ENCODE results near the gene FBRS. TPM values are rescaled to one million over a fixed set of nuclear protein-coding genes. Genes with fewer than 3 reads are reported as not detected.

FBRS gene
- total and polyA plus RNA-seq, 2 of the 13 experiments (the other 11 are each of a cell fraction or from before 2014, with no cell fraction given) = 13.7 to 16.2 TPM

- TF ChIP-seq, protein P1, sequence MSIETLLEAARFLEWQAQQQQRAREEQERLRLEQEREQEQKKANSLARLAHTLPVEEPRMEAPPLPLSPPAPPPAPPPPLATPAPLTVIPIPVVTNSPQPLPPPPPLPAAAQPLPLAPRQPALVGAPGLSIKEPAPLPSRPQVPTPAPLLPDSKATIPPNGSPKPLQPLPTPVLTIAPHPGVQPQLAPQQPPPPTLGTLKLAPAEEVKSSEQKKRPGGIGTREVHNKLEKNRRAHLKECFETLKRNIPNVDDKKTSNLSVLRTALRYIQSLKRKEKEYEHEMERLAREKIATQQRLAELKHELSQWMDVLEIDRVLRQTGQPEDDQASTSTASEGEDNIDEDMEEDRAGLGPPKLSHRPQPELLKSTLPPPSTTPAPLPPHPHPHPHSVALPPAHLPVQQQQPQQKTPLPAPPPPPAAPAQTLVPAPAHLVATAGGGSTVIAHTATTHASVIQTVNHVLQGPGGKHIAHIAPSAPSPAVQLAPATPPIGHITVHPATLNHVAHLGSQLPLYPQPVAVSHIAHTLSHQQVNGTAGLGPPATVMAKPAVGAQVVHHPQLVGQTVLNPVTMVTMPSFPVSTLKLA (IDR thresholded peaks at IDR 0.05) = no peak; the same call in 1 of the 2 replicates
- peak; percentile 93; the same call in 1 of the 2 replicates for TF ChIP-seq REL (CRISPR knock-in tag; conservative IDR thresholded peaks at IDR 0.05)
- TF ChIP-seq, protein P2, sequence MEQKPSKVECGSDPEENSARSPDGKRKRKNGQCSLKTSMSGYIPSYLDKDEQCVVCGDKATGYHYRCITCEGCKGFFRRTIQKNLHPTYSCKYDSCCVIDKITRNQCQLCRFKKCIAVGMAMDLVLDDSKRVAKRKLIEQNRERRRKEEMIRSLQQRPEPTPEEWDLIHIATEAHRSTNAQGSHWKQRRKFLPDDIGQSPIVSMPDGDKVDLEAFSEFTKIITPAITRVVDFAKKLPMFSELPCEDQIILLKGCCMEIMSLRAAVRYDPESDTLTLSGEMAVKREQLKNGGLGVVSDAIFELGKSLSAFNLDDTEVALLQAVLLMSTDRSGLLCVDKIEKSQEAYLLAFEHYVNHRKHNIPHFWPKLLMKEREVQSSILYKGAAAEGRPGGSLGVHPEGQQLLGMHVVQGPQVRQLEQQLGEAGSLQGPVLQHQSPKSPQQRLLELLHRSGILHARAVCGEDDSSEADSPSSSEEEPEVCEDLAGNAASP (CRISPR knock-in tag; IDR thresholded peaks at IDR 0.05; ENCODE audit: borderline replicate concordance) = peak; percentile 87; the same call in 1 of the 2 replicates
- peak; percentile 68 for TF ChIP-seq FOXP4 (CRISPR knock-in tag; IDR thresholded peaks at IDR 0.05)
- TF ChIP-seq NFE2L1 (CRISPR knock-in tag; IDR thresholded peaks at IDR 0.05; ENCODE audit: borderline replicate concordance) = no peak
- TF ChIP-seq NR2F2 (IDR thresholded peaks at IDR 0.05; ENCODE audit: borderline replicate concordance, low read depth) = peak; percentile 41; the same call in 1 of the 2 replicates
- peak; percentile 87 for TF ChIP-seq KLF6 (CRISPR knock-in tag; IDR thresholded peaks at IDR 0.05)
- 0 out of 2 replicates have a peak, but pooled peaks have one; percentile 6 for TF ChIP-seq ZNF619 (CRISPR knock-in tag; IDR thresholded peaks at IDR 0.05)
- TF ChIP-seq GATAD2A (CRISPR knock-in tag; IDR thresholded peaks at IDR 0.05) = peak; percentile 76
- TF ChIP-seq, protein P3, sequence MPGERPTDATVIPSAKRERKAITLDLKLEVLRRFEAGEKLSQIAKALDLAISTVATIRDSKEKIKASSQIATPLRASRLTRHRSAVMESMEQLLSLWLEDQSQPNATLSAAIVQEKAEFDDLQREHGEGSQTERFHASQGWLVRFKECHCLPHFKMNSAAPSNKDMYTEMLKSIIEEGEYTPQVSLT (CRISPR knock-in tag; IDR thresholded peaks at IDR 0.05; ENCODE audit: borderline replicate concordance, low read depth) = no peak
- no peak for TF ChIP-seq ZFP36 (IDR thresholded peaks at IDR 0.05; ENCODE audit: borderline replicate concordance, low read depth, low read length, partially characterized antibody)
- no peak; the same call in 1 of the 2 replicates for TF ChIP-seq ATF6 (CRISPR knock-in tag; conservative IDR thresholded peaks at IDR 0.05)
- TF ChIP-seq CREB1 (IDR thresholded peaks at IDR 0.05) = no peak; the same call in 1 of the 2 replicates
- peak; percentile 94 for TF ChIP-seq CREB1 (CRISPR knock-in tag; IDR thresholded peaks at IDR 0.05)
- TF ChIP-seq CBFB (CRISPR knock-in tag; IDR thresholded peaks at IDR 0.05) = peak; percentile 85
- TF ChIP-seq, protein P4, sequence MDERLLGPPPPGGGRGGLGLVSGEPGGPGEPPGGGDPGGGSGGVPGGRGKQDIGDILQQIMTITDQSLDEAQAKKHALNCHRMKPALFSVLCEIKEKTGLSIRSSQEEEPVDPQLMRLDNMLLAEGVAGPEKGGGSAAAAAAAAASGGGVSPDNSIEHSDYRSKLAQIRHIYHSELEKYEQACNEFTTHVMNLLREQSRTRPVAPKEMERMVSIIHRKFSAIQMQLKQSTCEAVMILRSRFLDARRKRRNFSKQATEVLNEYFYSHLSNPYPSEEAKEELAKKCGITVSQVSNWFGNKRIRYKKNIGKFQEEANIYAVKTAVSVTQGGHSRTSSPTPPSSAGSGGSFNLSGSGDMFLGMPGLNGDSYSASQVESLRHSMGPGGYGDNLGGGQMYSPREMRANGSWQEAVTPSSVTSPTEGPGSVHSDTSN (CRISPR knock-in tag; IDR thresholded peaks at IDR 0.05) = no peak
- no peak; the same call in 1 of the 2 replicates for TF ChIP-seq HOMEZ (CRISPR knock-in tag; IDR thresholded peaks at IDR 0.05; ENCODE audit: low read depth)
- TF ChIP-seq SRF (IDR thresholded peaks at IDR 0.05; ENCODE audit: low read depth, low read length) = no peak
- no peak for TF ChIP-seq MED8 (CRISPR knock-in tag; IDR thresholded peaks at IDR 0.05; ENCODE audit: insufficient replicate concordance)
Measured at GRCh38 chr16:30698139-30698815, 40.0 kb downstream of the FBRS start (continued).
